Gastroesophageal sphincter (tissue), 4 donors: ENCODE results near the gene GNE. TPM values are rescaled to one million over a fixed set of nuclear protein-coding genes. Genes with fewer than 3 reads are reported as not detected.

Experiments
- ATAC-seq: fragments of 150-250 bp; one replicate; pipeline ENCODE4 v1.9.1; 2016; ENCODE audit warnings: mild to moderate bottlenecking, moderate library complexity
- H3K27ac ChIP-seq, 4 donors: fragments of 200-600 bp; sonication (generic) in 3 of 4; 1 replicate in 3 of 4; 2 replicates in 1 of 4; pipeline ENCODE4 v1.5.1; 2016 to 2019
- H3K27me3 ChIP-seq: fragments of 200-600 bp; sonication (generic); one replicate; pipeline ENCODE4 v1.5.1; 2019
- H3K36me3 ChIP-seq, 2 donors: fragments of 200-600 bp; sonication (generic); one replicate each; pipeline ENCODE4 v1.5.1; 2019; ENCODE audit warnings: control low read depth in 1 of 2
- H3K4me1 ChIP-seq, 3 donors: fragments of 200-600 bp; sonication (generic); 1 replicate in 2 of 3; 2 replicates in 1 of 3; pipeline ENCODE4 v1.5.1; 2016 to 2019; ENCODE audit warnings: control low read depth in 2 of 3
- H3K4me3 ChIP-seq, 2 donors: fragments of 200-600 bp; sonication (generic); one replicate each; pipeline ENCODE4 v1.5.1; 2019; ENCODE audit warnings: mild to moderate bottlenecking in 1 of 2, moderate library complexity in 1 of 2
- H3K9me3 ChIP-seq, 3 donors: fragments of 200-600 bp; sonication (generic); one replicate each; pipeline ENCODE4 v1.5.1; 2017 to 2019; ENCODE audit warnings: control low read depth in 2 of 3
- CTCF ChIP-seq, 4 experiments: fragments of 200-600 bp in 2 of 4; fragments of 450-650 bp in 2 of 4; sonication (generic) in 1 of 4; IDR thresholded peaks; one replicate each; pipeline ENCODE4 v1.5.1; 2017 to 2019; ENCODE audit warnings: antibody characterized with exemption in 4 of 4, mild to moderate bottlenecking in 2 of 4, moderate library complexity in 2 of 4
- EP300 ChIP-seq: sonication (generic); formaldehyde crosslinking; IDR thresholded peaks from one replicate; pipeline ENCODE4 v1.6.1; 2017; ENCODE audit warnings: antibody characterized with exemption, mild to moderate bottlenecking
- POLR2A ChIP-seq, 2 donors: fragments of 450-650 bp; IDR thresholded peaks; one replicate each; pipeline ENCODE4 v1.6.1; 2017; ENCODE audit warnings: antibody characterized with exemption in 2 of 2, mild to moderate bottlenecking in 2 of 2, moderate library complexity in 1 of 2
- POLR2AphosphoS5 ChIP-seq: sonication (generic); formaldehyde crosslinking; IDR thresholded peaks from one replicate; pipeline ENCODE4 v1.6.1; 2017; ENCODE audit warnings: antibody characterized with exemption
- WGBS, 2 donors: methylation state at CpG; one replicate each; pipeline ENCODE4 v1.1.5; 2018; ENCODE audit warnings: low coverage in 1 of 2; 5-methylcytosine and 5-hydroxymethylcytosine counted together
- total RNA-seq, 4 donors: library from RNA; depleted of rRNA; stranded (reverse); fragments of >200 nt; gene quantifications; one replicate each; pipeline ENCODE4 v1.1.0, GENCODE V29; 2016

Gene GNE
- total RNA-seq, 4 donors from 2014 or later, result 27.3 to 34.2 (median 31.1) TPM

- TF ChIP-seq POLR2AphosphoS5 (no peak), EP300 (no peak), CTCF (IDR thresholded peaks at IDR 0.05) (no peak), POLR2A (IDR thresholded peaks at IDR 0.05) (no peak)
- no peak for ATAC-seq
- Histone ChIP-seq H3K27ac (no peak overlapping the region), H3K4me1 (peaks cover 0 to 3% (median 0%) of the 10 kb centered on the region in 3 donors), H3K9me3 (no peaks in the 10 kb centered on the region), H3K4me3 (no peak overlapping the region), H3K27me3 (no peaks in the 10 kb centered on the region), H3K36me3 (no peaks in the 10 kb centered on the region)
- 78 to 88% methylated on average over 2 to 4 of the region's 12 CpGs for WGBS, 2 donors
Measured at GRCh38 chr9:36292641-36293040, 34.4 kb upstream of the GNE start.

GRCh38 chr9:36290996-36291395, 32.7 kb upstream of the GNE start:
- Histone ChIP-seq H3K4me3 (no peak overlapping the region), H3K27me3 (no peaks in the 10 kb centered on the region), H3K36me3 (no peaks in the 10 kb centered on the region), H3K4me1 (no peaks in the 10 kb centered on the region), H3K27ac (no peak overlapping the region), H3K9me3 (no peaks in the 10 kb centered on the region)
- WGBS, 2 donors, result 68 to 78% methylated on average over 3 of the region's 3 CpGs
- no peak for TF ChIP-seq POLR2A (IDR thresholded peaks at IDR 0.05)
- no peak for TF ChIP-seq POLR2AphosphoS5
- no peak for ATAC-seq

GRCh38 chr9:36289836-36290435, 31.7 kb upstream of the GNE start:
- H3K4me1 ChIP-seq, result no peaks in the 10 kb centered on the region
- no peak for ATAC-seq
- 87 to 100% methylated on average over 3 of the region's 3 CpGs for WGBS, 2 donors
- H3K27me3 ChIP-seq, result no peaks in the 10 kb centered on the region
- no peak overlapping the region for H3K4me3 ChIP-seq
- no peaks in the 10 kb centered on the region for H3K36me3 ChIP-seq
- TF ChIP-seq CTCF (IDR thresholded peaks at IDR 0.05), result no peak
- no peak for TF ChIP-seq POLR2AphosphoS5
- TF ChIP-seq POLR2A (IDR thresholded peaks at IDR 0.05), result no peak
- TF ChIP-seq EP300, result no peak
- no peak overlapping the region for H3K27ac ChIP-seq
- H3K9me3 ChIP-seq, result no peaks in the 10 kb centered on the region

GRCh38 chr9:36288070-36288469, 29.8 kb upstream of the GNE start:
- H3K36me3 ChIP-seq, result no peaks in the 10 kb centered on the region
- WGBS, 2 donors, result 75 to 89% methylated on average over 1 to 3 of the region's 3 CpGs
- no peak for ATAC-seq

GRCh38 chr9:36286388-36286787, 28.1 kb upstream of the GNE start:
- TF ChIP-seq POLR2A (IDR thresholded peaks at IDR 0.05) (no peak), EP300 (no peak), POLR2AphosphoS5 (no peak), CTCF (IDR thresholded peaks at IDR 0.05) (no peak)
- Histone ChIP-seq H3K36me3 (no peaks in the 10 kb centered on the region), H3K27me3 (no peaks in the 10 kb centered on the region), H3K9me3 (no peaks in the 10 kb centered on the region), H3K4me1 (no peaks in the 10 kb centered on the region), H3K4me3 (no peak overlapping the region), H3K27ac (no peak overlapping the region)
- no peak for ATAC-seq
- WGBS, 2 donors, result 82 to 86% methylated on average over 5 of the region's 6 CpGs

More at GRCh38 chr9:36288070-36288469, 29.8 kb upstream of the GNE start:
- H3K4me1 ChIP-seq, result no peaks in the 10 kb centered on the region
- H3K9me3 ChIP-seq, result no peaks in the 10 kb centered on the region
- no peak for TF ChIP-seq EP300
- no peak for TF ChIP-seq POLR2AphosphoS5
- no peaks in the 10 kb centered on the region for H3K27me3 ChIP-seq
- H3K27ac ChIP-seq, result no peak overlapping the region
- H3K4me3 ChIP-seq, result no peak overlapping the region

- no peak for ATAC-seq
- no peak overlapping the region for H3K27ac ChIP-seq
- H3K36me3 ChIP-seq, result no peaks in the 10 kb centered on the region
- H3K27me3 ChIP-seq, result no peaks in the 10 kb centered on the region
- 97 to 100% methylated on average over 1 to 2 of the region's 4 CpGs for WGBS, 2 donors
- no peaks in the 10 kb centered on the region for H3K4me1 ChIP-seq
- no peak overlapping the region for H3K4me3 ChIP-seq
- TF ChIP-seq POLR2AphosphoS5, result no peak
- no peak for TF ChIP-seq CTCF (IDR thresholded peaks at IDR 0.05)
- no peak for TF ChIP-seq POLR2A (IDR thresholded peaks at IDR 0.05)
- TF ChIP-seq EP300, result no peak
- H3K9me3 ChIP-seq, result no peaks in the 10 kb centered on the region
Measured at GRCh38 chr9:36284226-36284625, 26.0 kb upstream of the GNE start.
